ENCODE measurements around the gene LPP.

DNA sequence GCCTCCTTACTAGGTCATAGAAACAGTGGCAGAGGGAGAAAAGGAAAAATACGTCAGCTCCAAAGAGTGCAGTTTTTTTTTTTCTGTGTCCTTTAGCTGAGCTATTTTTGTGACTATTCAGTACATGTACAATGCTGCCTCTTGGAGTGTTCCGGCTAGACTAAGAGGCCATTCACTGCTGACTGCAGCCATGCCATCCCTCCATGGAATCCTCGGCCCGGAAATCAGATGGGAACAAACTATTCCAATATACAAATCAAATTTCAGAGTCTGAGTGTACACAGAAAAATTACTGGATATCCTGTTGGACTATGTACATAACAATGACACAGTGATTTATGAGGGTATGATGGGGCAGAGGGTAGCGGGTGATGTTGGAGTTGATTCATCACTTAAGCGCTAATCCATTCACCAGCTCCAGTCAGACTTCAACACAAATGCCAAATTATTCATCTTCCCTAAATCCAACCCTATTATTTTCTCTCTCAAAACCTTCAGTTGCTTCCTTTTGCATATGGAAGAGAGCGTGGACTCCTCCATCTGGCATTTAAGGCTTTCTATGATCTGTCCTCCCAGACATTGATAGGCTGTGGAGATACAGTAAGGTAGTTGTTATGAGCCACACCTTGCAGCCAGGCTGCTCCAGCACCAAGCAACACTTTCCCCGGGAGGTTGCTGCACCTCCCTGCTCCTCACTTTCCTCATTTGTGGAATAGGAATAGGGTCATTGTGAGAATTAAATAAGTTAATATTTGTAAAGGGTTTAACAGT, 109.1 kb downstream of the LPP start:
- TF ChIP-seq SP1 (IDR thresholded peaks at IDR 0.05): no peak
- no peak for TF ChIP-seq CTBP1 (IDR thresholded peaks at IDR 0.05; ENCODE audit: borderline replicate concordance)
- no peak for TF ChIP-seq BHLHE40 (IDR thresholded peaks at IDR 0.05; ENCODE audit: borderline replicate concordance)
- TF ChIP-seq, protein P1, sequence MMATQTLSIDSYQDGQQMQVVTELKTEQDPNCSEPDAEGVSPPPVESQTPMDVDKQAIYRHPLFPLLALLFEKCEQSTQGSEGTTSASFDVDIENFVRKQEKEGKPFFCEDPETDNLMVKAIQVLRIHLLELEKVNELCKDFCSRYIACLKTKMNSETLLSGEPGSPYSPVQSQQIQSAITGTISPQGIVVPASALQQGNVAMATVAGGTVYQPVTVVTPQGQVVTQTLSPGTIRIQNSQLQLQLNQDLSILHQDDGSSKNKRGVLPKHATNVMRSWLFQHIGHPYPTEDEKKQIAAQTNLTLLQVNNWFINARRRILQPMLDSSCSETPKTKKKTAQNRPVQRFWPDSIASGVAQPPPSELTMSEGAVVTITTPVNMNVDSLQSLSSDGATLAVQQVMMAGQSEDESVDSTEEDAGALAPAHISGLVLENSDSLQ (IDR thresholded peaks at IDR 0.05): peak; percentile 33; the same call in 1 of the 2 replicates
- TF ChIP-seq ARNT (IDR thresholded peaks at IDR 0.05): no peak
- TF ChIP-seq TARDBP (IDR thresholded peaks at IDR 0.05): no peak
- TF ChIP-seq LEF1 (IDR thresholded peaks at IDR 0.05; ENCODE audit: borderline replicate concordance): no peak
- TF ChIP-seq ZNF384 (IDR thresholded peaks at IDR 0.05): no peak
- no peak for TF ChIP-seq FOXK2 (IDR thresholded peaks at IDR 0.05)
